HTR-8/SVneo (cell line): Measurements from ENCODE around the gene UPB1.
"Not testable (repeated sequence)": the region's sequence is repeated elsewhere in the genome, so short reads cannot be mapped to it uniquely, and the experiment has no call there.

ENCODE experiments used
- DNase-seq: peaks from one replicate; pipeline ENCODE4 v3.0.0; 2011; ENCODE audit warnings: low spot score, mixed read lengths; ENCODE audit not compliant: insufficient read length
- FAIRE-seq: peaks from 2 replicates; lab custom pipeline; 2011; peaks lifted over from hg19 to GRCh38; lab: Jason Lieb, UNC

Gene UPB1

DNA sequence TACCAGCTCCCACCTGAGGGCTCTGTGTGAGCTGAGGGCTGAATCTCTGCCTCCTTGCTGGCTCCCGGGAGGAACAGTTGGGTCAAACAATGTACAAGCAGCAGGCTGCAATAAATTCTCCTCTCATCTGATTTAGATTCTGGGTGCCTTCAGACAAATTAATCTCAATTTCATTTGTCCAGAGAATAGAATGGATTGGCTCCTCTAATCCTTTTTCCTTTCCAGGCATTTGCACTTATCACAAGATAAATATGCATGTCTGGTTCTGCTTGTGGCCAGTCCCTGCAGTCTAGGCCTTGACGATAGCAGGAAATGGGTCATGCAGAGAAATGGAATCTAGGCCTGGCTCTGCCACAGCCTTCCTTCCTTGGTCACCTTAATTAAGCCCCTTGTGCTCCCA, 28.7 kb downstream of the UPB1 start:
- DNase-seq (no peak), FAIRE-seq (no peak)

DNA sequence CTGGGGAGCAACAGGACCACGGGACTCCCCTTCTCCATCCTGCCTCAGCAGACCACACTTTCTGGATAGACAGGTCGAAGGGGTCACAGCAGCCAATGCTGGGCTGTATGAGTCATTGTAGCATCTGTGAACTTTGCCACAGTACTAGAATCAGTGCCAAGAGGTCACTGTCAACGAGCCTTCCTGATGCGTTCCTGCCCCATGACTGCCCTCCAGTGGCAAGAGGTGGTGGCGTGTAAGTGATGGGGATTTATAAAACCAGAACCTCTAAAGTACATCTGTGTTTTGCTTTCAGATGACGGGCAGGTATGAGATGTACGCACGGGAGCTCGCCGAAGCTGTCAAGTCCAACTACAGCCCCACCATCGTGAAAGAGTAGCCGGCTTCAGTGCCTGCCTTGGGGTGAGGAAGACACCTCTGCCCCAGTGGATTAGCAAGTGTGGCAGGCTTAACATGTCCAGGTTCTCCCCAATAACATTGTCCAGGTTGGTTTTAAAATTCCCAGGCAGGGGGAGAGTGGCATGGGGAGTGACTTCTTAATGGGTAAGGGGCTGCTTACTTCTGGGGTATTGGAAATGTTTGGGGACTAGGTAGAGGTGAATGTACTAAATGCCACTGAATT, 30.4 kb downstream of the UPB1 start:
- FAIRE-seq, result peak; percentile 66

DNA sequence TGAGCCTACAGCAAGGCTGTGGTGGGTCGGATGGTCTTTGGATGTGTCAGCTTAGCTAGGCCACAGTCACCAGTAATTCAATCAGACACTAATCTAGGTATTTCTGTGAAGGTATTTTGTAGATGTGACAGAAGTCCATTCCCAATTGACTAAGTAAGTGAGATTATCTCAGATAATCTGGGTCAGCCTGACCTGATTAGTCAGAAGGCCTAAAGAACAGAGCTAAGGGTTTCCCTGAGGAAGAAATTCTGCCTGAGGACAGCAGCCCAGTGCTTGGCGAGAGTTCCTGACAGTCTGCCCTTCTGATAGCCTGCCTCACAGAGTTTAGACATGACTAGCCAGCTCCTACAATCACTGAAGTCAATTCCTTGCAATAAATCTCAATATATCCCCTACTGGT, 31.1 kb downstream of the UPB1 start:
- DNase-seq, result no peak
- no peak for FAIRE-seq

More for the DNA sequence above, 30.4 kb downstream of the UPB1 start:
- peak; percentile 64 for DNase-seq

GRCh38 chr22:24529898-24530297, 34.8 kb downstream of the UPB1 start:
- no peak for FAIRE-seq
- no peak for DNase-seq

DNA sequence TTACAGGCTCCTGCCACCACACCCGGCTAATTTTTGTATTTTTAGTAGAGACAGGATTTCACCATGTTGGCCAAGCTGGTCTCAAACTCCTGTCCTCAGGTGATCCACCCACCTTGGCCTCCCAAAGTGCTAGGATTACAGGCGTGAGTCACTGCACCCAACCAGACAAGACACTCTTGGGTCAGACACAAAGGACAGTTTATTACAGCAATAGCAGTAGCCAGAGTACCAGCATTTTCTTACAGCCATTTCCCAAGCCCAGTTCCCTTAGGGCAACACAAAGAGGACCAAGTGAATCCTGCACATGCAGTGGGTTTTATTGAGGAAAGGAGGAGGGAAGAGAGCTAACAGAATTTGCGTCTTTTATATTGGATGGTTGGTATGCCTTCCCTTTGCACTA, 35.8 kb downstream of the UPB1 start:
- FAIRE-seq, DNase-seq: not testable (repeated sequence)

DNA sequence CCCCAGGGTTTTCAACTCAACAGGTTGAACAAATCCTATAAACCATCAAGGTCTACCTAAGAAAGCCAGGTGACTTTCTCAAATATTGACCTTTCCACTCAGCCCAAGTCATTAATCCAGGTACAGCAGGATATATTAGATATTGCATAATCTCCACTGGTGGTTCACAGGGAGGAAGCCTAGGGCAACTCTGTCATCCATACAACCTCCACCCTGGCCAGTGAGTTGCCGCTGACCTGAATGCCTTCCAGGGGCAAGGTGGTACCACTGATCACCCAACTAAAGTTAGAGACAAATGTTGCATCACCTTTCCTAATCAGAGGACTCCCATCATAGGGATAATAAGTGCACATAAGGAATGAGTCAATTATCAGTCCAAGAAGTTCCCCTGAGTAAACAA, 36.9 kb downstream of the UPB1 start:
- DNase-seq, result no peak
- FAIRE-seq, result no peak

DNA sequence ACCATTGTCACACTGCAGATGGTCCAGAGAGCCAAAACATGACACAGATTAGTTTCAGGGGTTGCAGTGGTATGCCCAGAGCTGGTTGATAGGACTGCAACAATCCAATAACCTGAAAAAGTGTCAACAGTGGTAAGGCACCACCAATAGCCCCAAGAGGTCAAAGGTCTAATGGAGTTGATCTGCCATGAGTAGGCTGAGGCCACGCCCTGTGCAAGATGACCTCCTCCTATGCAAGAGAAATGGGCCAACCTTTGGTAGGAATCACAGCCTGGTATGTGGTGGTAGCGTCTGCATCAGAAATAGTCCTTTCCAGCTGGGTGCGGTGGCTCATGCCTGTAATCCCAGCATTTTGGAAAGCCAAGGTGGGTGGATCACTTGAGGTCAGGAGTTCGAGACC, 40.2 kb downstream of the UPB1 start:
- no peak for FAIRE-seq
- DNase-seq, result no peak

- FAIRE-seq, result no peak
- DNase-seq, result no peak
These were observed 41.0 kb downstream of the UPB1 start for GRCh38 chr22:24536089-24536488.

GRCh38 chr22:24540470-24540869, 45.3 kb downstream of the UPB1 start:
- FAIRE-seq (no peak), DNase-seq (no peak)

- no peak for FAIRE-seq
- no peak for DNase-seq
These were observed 46.8 kb downstream of the UPB1 start for GRCh38 chr22:24541681-24542515.

DNA sequence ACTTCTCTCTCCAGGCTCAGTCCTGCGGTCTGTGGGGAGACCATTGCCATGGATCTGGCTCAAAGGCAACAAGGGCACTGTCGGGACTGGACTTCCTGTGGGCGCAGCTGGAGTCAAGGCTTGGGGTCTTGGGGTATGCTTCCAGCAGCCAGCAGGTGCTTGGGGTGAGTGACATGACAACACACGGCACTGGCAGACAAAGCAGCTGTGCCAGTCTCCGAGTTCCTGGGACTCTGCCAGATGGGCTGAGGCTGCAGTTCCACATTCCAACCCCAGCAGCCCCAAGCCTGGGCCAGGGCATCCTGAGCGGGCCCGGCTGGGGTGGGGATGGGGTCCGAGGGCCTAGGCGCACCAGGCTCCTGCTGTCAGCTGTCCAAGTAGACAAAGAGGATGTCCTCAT, 47.5 kb downstream of the UPB1 start:
- FAIRE-seq (no peak), DNase-seq (no peak)

DNA sequence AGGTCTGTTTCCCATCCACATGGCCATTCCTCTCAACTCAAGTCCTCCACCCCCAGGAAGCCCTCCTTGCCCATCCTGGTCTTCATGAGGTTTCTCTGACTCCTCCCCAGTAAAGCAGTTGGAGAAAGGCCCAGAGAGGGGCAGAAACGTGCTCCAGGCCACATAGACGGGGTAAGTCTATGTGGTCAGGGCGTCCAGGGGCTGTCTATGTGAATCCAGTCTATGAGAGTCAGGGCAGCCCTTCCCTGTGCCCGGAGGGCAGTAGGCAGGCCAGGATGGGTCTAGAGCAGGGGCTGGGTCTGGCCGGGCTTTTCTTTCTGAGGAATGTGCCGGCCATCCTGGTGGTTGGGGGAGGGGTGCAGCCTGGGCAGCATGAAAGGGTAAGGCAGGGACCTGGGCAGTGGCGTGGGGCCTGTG, 48.1 kb downstream of the UPB1 start:
- no peak for DNase-seq
- no peak for FAIRE-seq

DNA sequence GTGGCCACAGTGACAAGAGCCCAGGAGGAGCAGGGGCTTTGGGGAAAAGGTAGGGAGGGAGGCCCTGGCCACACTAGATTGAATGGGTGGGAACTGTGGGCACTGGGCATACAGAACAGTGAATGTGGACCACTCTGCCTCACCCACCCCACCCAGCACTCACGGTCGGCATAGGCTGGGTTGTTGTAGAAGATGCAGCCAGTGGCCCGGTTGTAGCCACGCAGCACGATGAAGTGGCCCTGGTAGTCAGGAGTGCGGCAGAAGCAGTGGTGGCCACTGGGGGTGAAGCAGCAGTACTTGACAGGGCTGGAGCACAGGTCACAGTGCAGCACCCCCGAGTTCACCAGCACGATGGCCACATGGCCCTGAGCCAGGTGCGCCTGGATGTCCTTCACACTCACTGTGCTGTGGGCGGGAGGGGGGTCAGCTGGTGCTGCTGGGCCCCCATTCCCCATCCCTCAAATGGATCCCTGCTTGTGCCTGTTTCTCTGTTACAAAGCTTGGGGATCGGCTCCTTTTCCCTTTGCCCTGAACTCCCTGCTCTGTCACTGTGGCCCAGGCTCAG, 48.6 kb downstream of the UPB1 start:
- FAIRE-seq (no peak), DNase-seq (no peak)

DNA sequence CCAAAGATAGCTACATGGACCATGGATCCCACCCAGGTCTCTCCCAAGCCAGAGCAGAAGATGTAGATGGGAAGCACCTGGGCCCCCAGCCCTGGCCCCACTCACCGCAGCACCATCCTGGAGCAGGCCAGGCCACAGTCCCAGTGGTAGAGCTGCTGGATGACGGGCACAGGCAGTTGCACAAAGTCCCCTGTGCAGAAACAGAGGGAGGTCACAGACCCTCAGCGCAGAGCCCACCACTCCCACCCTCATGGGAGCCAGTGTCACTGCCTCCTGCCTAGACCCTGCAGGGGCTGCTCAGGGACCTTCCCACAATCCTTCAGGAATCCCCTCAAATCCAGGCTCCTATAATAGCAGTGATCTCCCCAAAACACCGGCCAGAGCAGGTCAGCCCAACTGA, 53.7 kb downstream of the UPB1 start:
- FAIRE-seq, result no peak
- no peak for DNase-seq

DNA sequence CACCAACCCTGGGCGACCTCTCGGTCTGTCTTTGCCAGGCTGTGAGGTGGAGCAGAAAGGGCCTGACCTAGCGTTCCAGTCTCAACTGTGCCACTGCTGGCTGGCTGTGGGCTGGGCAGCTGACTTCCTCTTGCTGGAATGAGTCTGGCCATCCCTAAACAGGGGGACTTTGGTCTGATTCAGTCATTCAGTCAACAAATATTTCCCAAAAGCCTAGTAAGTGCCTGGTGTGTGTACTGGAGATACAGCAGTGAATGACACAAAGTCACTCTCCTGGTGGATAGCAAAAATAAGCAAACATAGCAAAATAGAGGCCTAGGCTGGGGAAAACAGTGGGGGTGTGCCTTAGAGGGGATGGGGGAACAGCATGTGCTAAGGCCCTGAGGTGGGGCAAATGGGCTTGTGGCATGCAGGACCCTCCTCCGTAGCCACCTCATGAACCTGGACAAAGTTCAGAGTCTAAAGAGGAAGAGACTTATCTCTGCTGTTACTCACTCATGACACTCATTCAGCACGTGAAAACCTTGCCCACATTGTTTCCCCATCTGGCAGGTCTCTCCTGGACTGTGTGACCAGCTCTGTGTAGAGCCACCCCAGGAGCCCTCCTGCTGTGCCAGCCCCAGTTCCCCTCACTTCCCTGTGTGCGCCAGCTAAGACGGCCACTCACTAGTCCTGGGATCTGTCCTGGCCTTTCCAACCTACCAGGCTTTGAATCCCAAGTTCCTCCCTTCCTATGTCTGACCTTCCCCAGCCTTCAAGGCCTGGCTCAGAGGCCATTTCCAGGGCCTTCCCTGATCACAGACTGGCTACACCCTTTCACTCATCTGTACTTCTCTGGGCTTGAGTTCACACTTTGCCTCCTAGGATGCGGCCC, 55.1 kb downstream of the UPB1 start:
- FAIRE-seq, result no peak

GRCh38 chr22:24550902-24551435, 55.8 kb downstream of the UPB1 start:
- DNase-seq (no peak), FAIRE-seq (no peak)

More for the DNA sequence above, 55.1 kb downstream of the UPB1 start:
- DNase-seq, result no peak

GRCh38 chr22:24552503-24553286, 57.6 kb downstream of the UPB1 start:
- FAIRE-seq, result not testable (repeated sequence)

DNA sequence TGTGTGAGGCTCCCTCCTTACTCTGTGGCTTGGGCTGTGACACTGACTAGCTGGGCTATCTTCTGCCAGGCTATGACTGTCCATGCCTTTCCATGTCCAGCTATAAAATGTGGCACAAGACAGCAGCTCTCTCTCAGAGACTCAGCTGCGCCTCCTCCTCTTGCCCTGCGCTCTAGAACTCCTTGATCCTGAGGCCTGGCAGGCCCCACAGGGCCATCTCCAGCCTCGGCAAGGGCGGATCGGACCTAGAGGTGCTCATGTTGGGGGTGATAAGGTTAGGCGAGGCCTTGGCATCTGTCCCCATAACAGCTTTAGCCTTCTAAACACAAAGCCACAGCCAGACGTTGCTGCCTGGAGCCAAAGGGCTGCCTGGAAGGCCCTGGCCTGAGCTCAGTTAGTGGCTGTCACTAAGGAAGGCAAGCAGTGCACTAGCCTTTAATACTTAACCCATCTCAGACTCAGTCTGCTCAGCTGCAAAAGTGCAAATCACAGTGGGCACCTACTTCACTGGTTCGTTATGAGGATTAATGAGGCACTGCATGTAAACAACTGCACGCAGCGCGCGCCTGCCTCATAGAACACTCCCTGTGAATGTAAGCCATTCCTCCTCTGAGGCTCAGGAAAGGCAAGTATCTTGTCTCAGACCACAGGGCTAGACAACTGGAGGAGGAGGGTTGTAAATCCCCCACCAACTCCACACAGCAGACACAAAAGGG, 58.6 kb downstream of the UPB1 start:
- DNase-seq (no peak), FAIRE-seq (no peak)

More at GRCh38 chr22:24552503-24553286, 57.6 kb downstream of the UPB1 start:
- DNase-seq, result not testable (repeated sequence)
